H1 (cell line): ENCODE results near the gene SERPINH1. TPM values are rescaled to one million over a fixed set of nuclear protein-coding genes. Genes with fewer than 3 reads are reported as not detected.

Experiments
- CTCF ChIA-PET: fragments of 300-600 bp; sonication (Branson Sonifier 250); formaldehyde crosslinking; loops from one replicate; lab custom pipeline; 2021; ENCODE audit not compliant: partially characterized antibody; lab: Charles Lee
- POLR2A ChIA-PET: fragments of 300-600 bp; sonication (Branson Sonifier 250); formaldehyde crosslinking; loops from one replicate; lab custom pipeline; 2021; ENCODE audit warnings: inconsistent platforms; ENCODE audit not compliant: partially characterized antibody; lab: Charles Lee
- DNase-seq, 2 experiments: peaks; one replicate each; pipeline versions ENCODE4 v3.0.0 to v3.0.0-alpha.2; 2010 to 2022; ENCODE audit warnings: low spot score in 2 of 2, low read depth in 1 of 2, mixed read lengths in 1 of 2
- FAIRE-seq: peaks from 2 replicates; lab custom pipeline; 2011; peaks lifted over from hg19 to GRCh38; lab: Jason Lieb, UNC
- H2AFZ ChIP-seq: 2 replicates; pipeline ENCODE4 v1.8.1; 2012; ENCODE audit warnings: low read length, inconsistent platforms
- H2AK5ac ChIP-seq: 2 replicates; pipeline ENCODE4 v1.6.1; 2013; ENCODE audit warnings: low read depth, low read length
- H2BK120ac ChIP-seq: replicated peaks from 2 replicates; pipeline ENCODE3; 2013; ENCODE audit warnings: low read depth, low read length, inconsistent platforms
- H2BK12ac ChIP-seq: 2 replicates; pipeline ENCODE4 v1.6.1; 2013; ENCODE audit warnings: low read depth, low read length
- H2BK15ac ChIP-seq: 2 replicates; pipeline ENCODE4 v1.6.1; 2013; ENCODE audit warnings: low read length
- H2BK20ac ChIP-seq: 2 replicates; pipeline ENCODE4 v1.6.1; 2013; ENCODE audit warnings: low read length
- H2BK5ac ChIP-seq: 2 replicates; pipeline ENCODE4 v1.6.1; 2013; ENCODE audit warnings: low read depth, low read length
- H3K14ac ChIP-seq: 2 replicates; pipeline ENCODE4 v1.6.1; 2013; ENCODE audit warnings: inconsistent platforms; ENCODE audit not compliant: insufficient read length
- H3K18ac ChIP-seq: 2 replicates; pipeline ENCODE4 v1.6.1; 2013; ENCODE audit warnings: low read length; ENCODE audit errors: extremely low read depth
- H3K23ac ChIP-seq: 2 replicates; pipeline ENCODE4 v1.6.1; 2013; ENCODE audit warnings: inconsistent platforms; ENCODE audit not compliant: insufficient read length
- H3K23me2 ChIP-seq: 2 replicates; pipeline ENCODE4 v1.6.1; 2013; ENCODE audit warnings: low read depth, low read length
- H3K27ac ChIP-seq: 2 replicates; pipeline ENCODE4 v1.6.1; 2011; ENCODE audit warnings: low read depth, low read length, inconsistent platforms
- H3K27me3 ChIP-seq, 4 experiments: replicated peaks in 1 of 4; 1 replicate in 1 of 4; 2 replicates in 3 of 4; pipeline versions ENCODE4 v1.6.1 to v1.8.1; 2011 to 2013; ENCODE audit warnings: low read length in 3 of 4, mild to moderate bottlenecking in 3 of 4, inconsistent platforms in 2 of 4, mixed read lengths in 2 of 4, moderate library complexity in 1 of 4; ENCODE audit not compliant: control insufficient read depth in 3 of 4, insufficient read depth in 3 of 4; ENCODE audit errors: extremely low read depth in 1 of 4
- H3K36me3 ChIP-seq, 4 experiments: 2 replicates each; pipeline versions ENCODE4 v1.6.1 to v1.8.1; 2011 to 2013; ENCODE audit warnings: mild to moderate bottlenecking in 4 of 4, low read length in 3 of 4, moderate library complexity in 2 of 4, control low read depth in 1 of 4, inconsistent platforms in 1 of 4; ENCODE audit not compliant: insufficient read depth in 4 of 4, control insufficient read depth in 2 of 4
- H3K4ac ChIP-seq: replicated peaks from 2 replicates; pipeline ENCODE3; 2013; ENCODE audit warnings: low read length, low read depth, mixed read lengths, inconsistent platforms; ENCODE audit not compliant: insufficient read length
- H3K4me1 ChIP-seq, 4 experiments: replicated peaks in 1 of 4; 1 replicate in 1 of 4; 2 replicates in 3 of 4; pipeline versions ENCODE4 v1.6.1 to v1.8.1; 2011 to 2013; ENCODE audit warnings: low read length in 3 of 4, inconsistent platforms in 2 of 4, mixed read lengths in 1 of 4; ENCODE audit not compliant: insufficient read depth in 4 of 4, control insufficient read depth in 3 of 4
- H3K4me2 ChIP-seq, 2 experiments: 2 replicates each; pipeline versions ENCODE4 v1.6.1 to v1.8.1; 2011 to 2013; ENCODE audit warnings: low read depth in 2 of 2, low read length in 2 of 2, control low read depth in 1 of 2, inconsistent platforms in 1 of 2, mild to moderate bottlenecking in 1 of 2; ENCODE audit not compliant: insufficient read depth in 1 of 2
- H3K4me3 ChIP-seq, 4 experiments: fragments of 200-600, 300-600 bp in 1 of 4; sonication (generic), shearing (Covaris generic), sonication (Bioruptor Twin) in 1 of 4; 2 replicates each; pipeline versions ENCODE4 v1.5.1 to v1.8.1; 2011 to 2016; ENCODE audit warnings: low read length in 4 of 4, low read depth in 3 of 4, control low read depth in 2 of 4, inconsistent platforms in 2 of 4, mild to moderate bottlenecking in 2 of 4, mixed read lengths in 1 of 4, moderate library complexity in 1 of 4; ENCODE audit not compliant: insufficient read depth in 2 of 4; ENCODE audit errors: extremely low read depth in 1 of 4
- H3K56ac ChIP-seq: replicated peaks from 2 replicates; pipeline ENCODE3; 2013; ENCODE audit warnings: low read depth, mild to moderate bottlenecking, mixed read lengths, low read length, inconsistent platforms; ENCODE audit not compliant: insufficient read length
- H3K79me1 ChIP-seq: 2 replicates; pipeline ENCODE4 v1.6.1; 2013; ENCODE audit warnings: low read depth, low read length, control low read depth
- H3K79me2 ChIP-seq, 2 experiments: 2 replicates each; pipeline versions ENCODE4 v1.6.1 to v1.8.1; 2012 to 2013; ENCODE audit warnings: low read length in 2 of 2, mild to moderate bottlenecking in 2 of 2, inconsistent platforms in 1 of 2; ENCODE audit not compliant: insufficient read depth in 2 of 2, control insufficient read depth in 1 of 2
- H3K9ac ChIP-seq, 4 experiments: replicated peaks in 1 of 4; 1 replicate in 1 of 4; 2 replicates in 3 of 4; pipeline versions ENCODE4 v1.6.1 to v1.8.1; 2011 to 2013; ENCODE audit warnings: low read depth in 3 of 4, low read length in 3 of 4, control low read depth in 2 of 4, mild to moderate bottlenecking in 2 of 4, moderate library complexity in 2 of 4, inconsistent platforms in 1 of 4; ENCODE audit errors: extremely low read depth in 1 of 4
- H3K9me3 ChIP-seq, 2 experiments: 2 replicates each; pipeline versions ENCODE4 v1.6.1 to v1.8.1; 2012 to 2013; ENCODE audit warnings: mild to moderate bottlenecking in 2 of 2, moderate library complexity in 2 of 2, control low read depth in 1 of 2, inconsistent platforms in 1 of 2, low read depth in 1 of 2, low read length in 1 of 2, mixed read lengths in 1 of 2; ENCODE audit not compliant: insufficient read depth in 2 of 2
- H4K20me1 ChIP-seq, 2 experiments: replicated peaks in 1 of 2; 2 replicates each; pipeline versions ENCODE3 to v1.8.1; 2011 to 2013; ENCODE audit warnings: inconsistent platforms in 2 of 2, low read length in 2 of 2, mild to moderate bottlenecking in 1 of 2; ENCODE audit not compliant: insufficient read depth in 2 of 2, control insufficient read depth in 1 of 2
- H4K5ac ChIP-seq: 2 replicates; pipeline ENCODE4 v1.6.1; 2013; ENCODE audit warnings: low read length, low read depth, mixed read lengths, inconsistent platforms; ENCODE audit not compliant: insufficient read length
- H4K8ac ChIP-seq: 2 replicates; pipeline ENCODE4 v1.8.0; 2013; ENCODE audit warnings: mild to moderate bottlenecking, moderate library complexity, low read length, inconsistent platforms; ENCODE audit not compliant: insufficient read depth; ENCODE audit errors: extremely low read depth
- H4K91ac ChIP-seq: replicated peaks from 2 replicates; pipeline ENCODE3; 2013; ENCODE audit warnings: low read length, mixed read lengths, inconsistent platforms; ENCODE audit not compliant: insufficient read length
- BRCA1 ChIP-seq: IDR thresholded peaks from 2 replicates; pipeline ENCODE4 v1.6.1; 2012; ENCODE audit warnings: low read depth, low read length, improper control_type of control experiment
- RAD21 ChIP-seq, 2 experiments: IDR thresholded peaks in 1 of 2; conservative IDR thresholded peaks in 1 of 2; 2 replicates each; pipeline ENCODE4 v1.6.1; 2011; ENCODE audit warnings: low read depth in 2 of 2, low read length in 2 of 2, improper control_type of control experiment in 1 of 2, inconsistent platforms in 1 of 2, mild to moderate bottlenecking in 1 of 2, moderate library complexity in 1 of 2
- RBBP5 ChIP-seq: IDR thresholded peaks from 2 replicates; pipeline ENCODE4 v1.7.1; 2012; ENCODE audit warnings: low read depth, mild to moderate bottlenecking, inconsistent platforms, low read length, moderate library complexity, borderline replicate concordance
- WGBS, 2 experiments: shearing (Covaris generic) in 1 of 2; methylation state at CpG; one replicate each; pipeline versions ENCODE4 v1.1.6 to v1.1.7; 2013 to 2015; ENCODE audit warnings: low lambda C conversion rate in 2 of 2, mixed read lengths in 2 of 2, inconsistent platforms in 1 of 2, low coverage in 1 of 2, missing lambda C conversion rate in 1 of 2; ENCODE audit not compliant: insufficient replicate concordance in 2 of 2, insufficient coverage in 1 of 2, insufficient read length in 1 of 2; ENCODE audit errors: extremely low coverage in 1 of 2, missing lambda C conversion rate in 1 of 2; 5-methylcytosine and 5-hydroxymethylcytosine counted together
- polyA plus RNA-seq, 7 experiments: library from polyadenylated mRNA; depleted of rRNA in 3 of 7; stranded (reverse) in 5 of 7; unstranded in 2 of 7; fragments of >200 nt in 5 of 7; fragments of 200-250 nt in 2 of 7; gene quantifications; 1 replicate in 5 of 7; 2 replicates in 1 of 7; 4 replicates in 1 of 7; pipeline versions ENCODE4 v1.2.1 to v1.2.3, GENCODE V29; 2011 to 2013; ENCODE audit warnings: missing spikeins in 2 of 7, mixed read lengths in 2 of 7
- total RNA-seq: library from RNA; stranded (reverse); fragmentation: NEBNext Ultra II Directional; extraction: Animal tissue kit (Norgen Biotek cat#: 25700); gene quantifications from 2 replicates; pipeline ENCODE4 v1.2.1, GENCODE V29; 2021

Gene SERPINH1
- total and polyA plus RNA-seq, 2 of the 8 experiments (the other 6 are each of a cell fraction or from before 2014, with no cell fraction given) = 420 to 621 TPM

DNA sequence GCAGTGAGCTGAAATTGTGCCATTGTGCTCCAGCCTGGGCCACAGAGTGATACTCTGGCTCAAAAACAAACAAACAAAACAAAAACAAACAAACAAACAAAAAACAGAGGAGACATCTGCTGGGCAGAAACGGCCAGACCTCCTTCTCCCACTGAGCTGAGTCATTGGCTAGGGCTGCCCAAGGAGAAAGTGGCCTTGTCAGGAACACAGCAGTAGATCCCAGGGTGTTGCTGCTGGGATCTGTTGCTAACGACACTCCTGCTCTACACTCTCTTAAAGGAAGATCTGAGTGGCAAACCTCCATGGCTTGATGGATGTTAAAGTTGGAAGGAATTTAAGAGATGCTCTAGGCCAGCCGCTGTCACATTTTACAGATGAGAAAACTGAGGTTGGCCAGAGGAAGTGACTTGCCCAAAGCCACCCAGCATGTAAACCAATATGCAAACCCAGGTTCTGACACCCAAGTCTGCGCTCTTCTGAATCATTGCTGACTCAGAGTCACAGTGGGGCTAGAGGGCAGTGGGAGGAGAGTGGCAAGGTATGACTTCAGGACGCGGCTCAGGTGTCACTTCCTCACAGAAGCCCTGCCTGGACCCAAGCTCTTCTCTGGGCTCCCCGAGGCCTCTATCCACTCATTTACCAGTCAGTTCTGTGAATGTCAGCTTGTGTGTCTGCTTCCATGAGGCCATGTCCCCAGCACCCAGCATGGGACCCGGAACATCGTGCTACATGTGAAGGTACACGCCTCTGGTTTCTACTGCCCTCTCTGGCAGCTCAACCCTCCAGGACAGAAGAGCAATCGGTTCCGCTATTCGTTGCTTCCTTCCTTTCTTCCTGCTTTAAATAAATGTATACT is 25.0 kb upstream of the SERPINH1 start:
- CTCF ChIA-PET = interaction anchor here (1.1 to 27.2 kb wide), 12 partner anchors 10 to 149 kb away, joined by 3 to 603 read pairs (median 6); partner anchors contain the start of gene KLHL35
- no peak for DNase-seq

More for the DNA sequence above, 25.0 kb upstream of the SERPINH1 start:
- Histone ChIP-seq H3K4me1 (peaks cover 0 to 3% (median under 1%) of the 10 kb centered on the region in 4 experiments; a peak in 1 of 7 replicates), H3K27ac (no peak overlapping the region), H3K79me2 (no peaks in the 10 kb centered on the region), H4K20me1 (no peaks in the 10 kb centered on the region), H4K91ac (no peak overlapping the region), H3K18ac (no peak overlapping the region), H4K5ac (no peak overlapping the region), H3K9ac (no peak overlapping the region), H2BK20ac (no peak overlapping the region), H3K23ac (no peak overlapping the region), H4K8ac (no peak overlapping the region), H2BK12ac (no peak overlapping the region; the same call in 1 of the 2 replicates), H3K4ac (no peak overlapping the region), H2BK5ac (no peak overlapping the region), H3K27me3 (no peaks in the 10 kb centered on the region; a peak in 1 of 7 replicates), H3K4me2 (no peak overlapping the region), H3K23me2 (no peaks in the 10 kb centered on the region), H3K79me1 (no peaks in the 10 kb centered on the region), H2AK5ac (no peak overlapping the region), H3K56ac (no peak overlapping the region), H2BK120ac (no peak overlapping the region), H3K36me3 (no peaks in the 10 kb centered on the region), H3K4me3 (no peak overlapping the region), H2AFZ (no peak overlapping the region), H3K9me3 (no peaks in the 10 kb centered on the region), H3K14ac (no peak overlapping the region), H2BK15ac (no peak overlapping the region)
- FAIRE-seq = no peak
- TF ChIP-seq RAD21 (IDR thresholded peaks at IDR 0.05 in 1 of 2, conservative IDR thresholded peaks at IDR 0.05 in 1 of 2; ENCODE audit: low read depth in 2 of 2, low read length in 2 of 2) (no peak), RBBP5 (no peak), BRCA1 (no peak)
- 87% methylated on average over 13 of the region's 13 CpGs; no CpG with 5 or more reads in 1 of the 2 experiments for WGBS, 2 experiments
- POLR2A ChIA-PET = interaction anchor here (0.6 to 2.0 kb wide), 12 partner anchors 11 to 205 kb away, joined by 3 to 5 read pairs (median 4); partner anchors contain the start of gene GDPD5
